SW 1271 (cell line): ENCODE data around the gene CRYGB.
"Not testable (repeated sequence)": the region's sequence is repeated elsewhere in the genome, so short reads cannot be mapped to it uniquely, and the experiment has no call there.

ENCODE experiments used
- DNase-seq, 2 experiments: peaks; one replicate each; lab custom pipeline; 2025; lab: John Stamatoyannopoulos, UW

CRYGB gene

GRCh38 chr2:208112969-208113368, 33.0 kb downstream of the CRYGB start:
- no peak for DNase-seq

GRCh38 chr2:208112273-208112745, 33.6 kb downstream of the CRYGB start:
- not testable (repeated sequence) for DNase-seq

DNA sequence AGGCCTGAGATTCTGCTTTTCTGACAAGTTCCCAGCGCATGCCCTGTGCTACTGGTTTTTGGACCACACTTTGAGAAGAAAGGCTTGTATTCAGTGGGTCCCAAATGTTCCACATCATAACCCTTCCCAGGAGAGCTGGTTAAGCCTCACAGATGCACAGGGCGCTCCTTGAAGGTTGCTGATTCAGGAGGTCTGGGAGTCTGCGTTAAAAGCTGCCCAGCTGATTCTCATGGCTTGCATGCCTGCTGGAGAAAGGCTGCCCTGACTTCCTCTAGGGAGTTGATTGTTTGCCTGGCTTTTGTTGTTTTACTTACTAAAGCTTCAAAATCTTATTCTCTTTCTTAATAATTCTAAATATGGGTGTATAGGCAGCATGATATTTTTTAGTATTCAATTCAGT, 42.3 kb downstream of the CRYGB start:
- DNase-seq = no peak

GRCh38 chr2:208101716-208102631, 44.0 kb downstream of the CRYGB start:
- peak in 1 of 2 experiments; percentile 32 for DNase-seq

- DNase-seq = no peak
Measured at GRCh38 chr2:208099682-208100470, 46.1 kb downstream of the CRYGB start.

DNA sequence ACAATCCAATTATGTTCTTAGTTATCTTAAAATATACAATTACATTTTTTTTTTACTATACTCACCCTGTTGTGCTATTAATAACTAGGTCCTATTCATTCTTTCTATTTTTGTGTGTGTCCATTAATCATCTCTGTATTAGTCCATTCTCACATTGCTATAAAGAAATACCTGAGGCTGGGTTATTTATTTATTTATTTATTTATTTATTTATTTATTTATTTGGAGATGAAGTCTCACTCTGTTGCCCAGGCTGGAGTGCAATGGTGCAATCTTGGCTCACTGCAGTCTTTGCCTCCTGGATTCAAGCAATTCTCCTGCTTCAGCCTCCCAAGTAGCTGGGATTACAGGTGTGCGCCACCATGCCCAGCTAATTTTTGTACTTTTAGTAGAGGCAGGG, 47.3 kb downstream of the CRYGB start:
- not testable (repeated sequence) for DNase-seq

GRCh38 chr2:208098267-208098666, 47.7 kb downstream of the CRYGB start:
- no peak for DNase-seq

DNA sequence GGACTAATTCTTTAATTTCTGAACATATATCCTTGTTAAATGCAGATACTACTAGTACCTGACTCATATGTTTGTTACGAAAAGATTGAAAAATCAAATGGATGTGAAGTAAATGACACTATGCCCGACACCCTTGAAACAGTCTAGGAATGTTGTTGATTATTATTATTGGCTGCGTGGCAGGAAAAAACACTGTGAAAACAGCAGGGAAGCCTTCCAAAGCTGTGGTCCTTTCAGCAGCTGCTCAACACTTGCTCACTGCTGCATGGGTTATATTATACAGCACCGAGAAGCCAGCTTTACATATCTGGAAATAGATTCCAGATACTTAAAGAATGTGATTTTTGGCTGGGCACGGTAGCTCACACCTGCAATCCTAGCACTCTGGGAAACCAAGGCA, 48.2 kb downstream of the CRYGB start:
- DNase-seq = no peak

- DNase-seq = no peak
Measured at GRCh38 chr2:208097313-208097712, 48.6 kb downstream of the CRYGB start.

GRCh38 chr2:208096080-208096479, 49.9 kb downstream of the CRYGB start:
- no peak for DNase-seq

- DNase-seq = no peak
Measured at GRCh38 chr2:208093128-208093527, 52.8 kb downstream of the CRYGB start.
